HS-27A (cell line): ENCODE results near the gene BBX.
A peak's percentile ranks its signal among the peaks of the same experiment; 100 is the strongest.

ENCODE experiments used
- DNase-seq: peaks from one replicate; pipeline ENCODE4 v3.0.0-alpha.2; 2012; ENCODE audit warnings: low read depth, missing footprints

The BBX gene

GRCh38 chr3:107654218-107654617 is 131.5 kb downstream of the BBX start:
- no peak for DNase-seq

DNA sequence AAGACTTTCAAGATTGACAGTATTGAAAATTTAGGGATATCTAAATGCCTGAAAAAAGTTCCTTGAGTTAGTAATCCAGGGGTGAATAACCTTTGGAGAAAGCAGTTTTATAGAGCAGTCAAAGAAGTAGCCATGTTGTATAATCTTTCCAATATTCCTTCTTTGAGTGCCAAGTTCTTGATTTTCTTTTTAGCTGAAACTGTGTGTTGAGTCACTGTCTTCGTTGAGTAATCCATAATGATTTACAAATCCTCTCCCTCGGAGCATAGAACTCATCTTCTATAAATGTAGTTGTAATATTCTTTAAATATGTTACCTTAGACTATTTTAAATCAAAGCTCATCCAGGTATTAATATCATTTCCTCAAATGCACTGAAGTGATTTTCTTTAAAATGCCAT is 135.2 kb downstream of the BBX start:
- no peak for DNase-seq

- DNase-seq: no peak
Measured at GRCh38 chr3:107660306-107660976, 137.7 kb downstream of the BBX start.

- DNase-seq: no peak
Measured at GRCh38 chr3:107661447-107662123, 138.8 kb downstream of the BBX start.

DNA sequence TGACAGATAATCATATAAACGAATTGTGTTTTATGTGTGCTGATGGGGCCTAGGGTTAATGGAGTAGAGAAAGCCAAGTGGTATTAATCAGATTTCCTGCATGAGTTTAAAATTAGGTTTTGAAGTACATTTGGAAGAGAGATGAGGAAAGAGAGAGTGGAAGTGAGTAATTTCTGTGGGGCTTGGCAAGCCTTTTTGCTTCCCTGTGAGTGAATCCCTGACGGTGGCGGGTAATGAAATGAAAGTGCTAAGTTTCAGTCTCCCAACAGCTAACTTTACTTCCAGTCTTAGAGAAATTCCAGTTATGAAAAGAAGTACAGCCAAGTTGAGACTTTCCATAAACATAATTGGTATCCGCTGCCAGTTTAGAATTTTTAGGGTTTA is 139.4 kb downstream of the BBX start:
- no peak for DNase-seq

DNA sequence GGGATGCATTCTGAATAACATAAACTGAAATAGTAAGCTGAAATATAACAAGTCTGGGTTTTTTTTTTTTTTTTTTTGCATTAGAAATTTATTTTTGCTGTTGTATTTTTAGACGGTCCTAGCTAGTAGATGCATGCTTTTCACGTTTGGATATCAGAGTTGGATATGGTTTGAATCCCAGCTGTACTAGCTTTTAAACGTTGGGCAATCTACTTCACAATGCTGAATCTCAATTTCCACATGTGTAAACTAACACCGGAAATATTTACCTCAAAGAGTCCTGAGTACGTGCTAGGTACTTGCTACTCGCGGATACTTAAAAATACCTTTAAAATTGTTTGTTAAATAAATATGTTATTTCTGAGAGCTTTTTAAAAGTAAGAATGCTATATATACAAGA is 139.8 kb downstream of the BBX start:
- no peak for DNase-seq

- DNase-seq: peak; percentile 60
Measured at GRCh38 chr3:107663266-107663665, 140.5 kb downstream of the BBX start.

DNA sequence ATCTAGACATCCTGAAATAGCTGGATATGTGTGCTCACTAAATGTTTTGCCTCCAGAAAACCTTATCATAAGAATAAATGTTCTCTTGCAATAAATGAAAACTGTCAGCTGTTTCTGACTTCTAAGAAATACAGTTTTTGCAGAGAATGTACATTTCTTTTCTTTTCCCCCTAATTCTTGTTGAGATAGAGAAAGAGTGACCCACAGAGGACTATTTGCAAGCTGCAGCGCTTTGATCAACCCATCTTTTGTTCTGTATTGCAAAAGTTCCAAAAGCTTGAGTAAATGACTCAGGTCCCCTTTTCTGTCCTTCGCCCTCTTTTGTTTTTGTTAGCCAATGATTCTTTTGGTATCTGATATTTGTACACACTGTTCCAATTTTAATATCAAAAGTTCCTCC is 141.9 kb downstream of the BBX start:
- DNase-seq: no peak

DNA sequence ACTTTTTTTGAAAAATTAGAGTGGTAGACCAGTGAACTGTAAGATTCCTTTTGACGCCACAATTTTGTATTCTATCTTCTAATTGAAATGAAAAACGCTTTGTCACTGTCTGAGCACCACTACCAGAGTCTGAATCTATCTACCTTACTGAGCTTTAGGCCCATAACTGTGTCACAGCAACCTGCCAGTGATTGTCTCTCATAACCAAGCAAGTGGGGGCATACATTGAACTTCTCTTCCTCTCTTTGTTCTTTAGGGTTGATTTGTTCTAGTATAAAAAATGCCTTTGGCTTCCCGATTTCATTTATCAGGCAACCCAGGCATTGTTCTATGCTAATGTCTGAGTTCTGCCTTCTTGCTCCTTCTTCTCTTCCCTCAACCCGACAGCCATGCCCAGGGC is 142.6 kb downstream of the BBX start:
- no peak for DNase-seq

- DNase-seq: no peak
Measured at GRCh38 chr3:107666853-107667252, 144.1 kb downstream of the BBX start.

- no peak for DNase-seq
Measured at GRCh38 chr3:107668416-107668815, 145.7 kb downstream of the BBX start.

DNA sequence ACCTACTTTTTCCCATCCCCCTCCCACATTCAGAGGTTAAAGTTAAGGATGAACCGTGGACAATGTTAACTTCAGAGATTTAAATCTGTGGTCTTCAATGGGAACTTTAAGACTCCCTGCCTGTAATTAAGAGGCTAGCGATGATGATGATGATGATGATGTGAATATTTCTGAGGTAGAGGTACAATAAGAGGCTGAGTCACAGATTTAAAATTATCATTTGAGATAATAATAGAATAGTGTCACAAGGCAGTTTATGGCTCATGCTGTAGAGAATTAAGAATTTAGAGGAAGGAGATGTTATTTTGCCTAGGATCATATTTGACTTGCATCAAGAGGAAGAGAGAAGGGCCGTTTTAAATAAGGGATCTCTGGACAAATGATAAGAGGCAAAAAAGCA is 146.2 kb downstream of the BBX start:
- DNase-seq: no peak

- DNase-seq: no peak
Measured at GRCh38 chr3:107669669-107670068, 146.9 kb downstream of the BBX start.

- no peak for DNase-seq
Measured at GRCh38 chr3:107670986-107671385, 148.2 kb downstream of the BBX start.

GRCh38 chr3:107674371-107674770 is 151.6 kb downstream of the BBX start:
- no peak for DNase-seq

GRCh38 chr3:107675233-107675900 is 152.6 kb downstream of the BBX start:
- no peak for DNase-seq

DNA sequence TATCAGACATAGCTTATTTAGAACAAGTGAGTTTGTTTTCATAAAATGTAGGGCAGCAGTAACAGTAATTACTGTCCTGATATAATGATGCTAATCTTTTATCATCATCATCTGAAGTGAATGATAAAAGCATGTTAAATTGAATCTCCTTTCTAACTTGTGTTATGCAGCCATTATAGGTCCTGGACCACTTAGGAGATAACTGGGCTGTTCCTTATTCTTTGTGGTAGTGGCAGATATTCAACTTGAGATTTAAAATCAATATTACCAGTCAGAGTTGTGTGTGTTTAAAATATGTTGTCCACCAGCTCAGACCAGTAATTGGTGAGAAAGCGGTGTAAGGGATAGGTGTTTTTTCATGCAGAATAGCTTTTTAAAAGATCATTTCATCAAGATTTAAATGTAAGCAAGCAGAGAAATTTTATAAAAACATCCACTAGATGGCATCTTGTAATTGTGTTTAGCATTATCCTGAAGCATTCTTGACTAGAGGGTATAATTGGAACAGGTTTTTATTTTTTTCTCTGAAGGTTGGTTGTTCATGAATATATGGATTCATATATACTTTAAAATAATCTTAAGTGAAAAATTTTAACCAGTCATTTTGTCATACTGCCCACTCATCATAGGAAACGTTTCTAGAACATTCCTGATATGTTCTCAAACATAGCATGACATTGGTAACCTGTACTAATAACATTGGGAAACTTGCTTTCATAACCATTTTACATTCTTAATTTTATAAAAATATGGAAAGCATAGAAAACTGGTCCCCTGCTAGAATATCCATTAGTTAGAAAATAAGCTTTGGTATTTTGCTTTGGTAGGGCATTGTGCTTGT is 153.9 kb downstream of the BBX start:
- no peak for DNase-seq

DNA sequence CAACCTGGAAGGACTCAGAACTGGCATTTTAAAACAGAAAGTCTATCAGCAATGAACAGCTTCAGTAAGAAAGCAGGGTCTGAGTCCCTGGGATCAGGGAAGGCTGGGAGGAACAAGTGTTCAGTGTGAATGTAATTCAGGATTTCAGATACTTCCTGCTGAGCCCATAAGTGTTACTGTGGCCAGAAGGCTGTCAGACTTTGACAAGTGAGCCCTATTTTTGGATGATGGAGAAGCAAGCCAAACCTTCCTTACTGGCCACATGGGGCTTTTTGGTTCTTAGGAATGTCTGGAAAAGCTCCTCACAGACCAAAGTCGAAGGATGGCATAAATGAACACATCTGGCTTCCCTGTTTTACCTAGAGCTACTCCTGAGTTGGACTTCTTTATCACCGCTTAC is 157.2 kb downstream of the BBX start:
- no peak for DNase-seq

- no peak for DNase-seq
Measured at GRCh38 chr3:107680698-107681097, 157.9 kb downstream of the BBX start.

DNA sequence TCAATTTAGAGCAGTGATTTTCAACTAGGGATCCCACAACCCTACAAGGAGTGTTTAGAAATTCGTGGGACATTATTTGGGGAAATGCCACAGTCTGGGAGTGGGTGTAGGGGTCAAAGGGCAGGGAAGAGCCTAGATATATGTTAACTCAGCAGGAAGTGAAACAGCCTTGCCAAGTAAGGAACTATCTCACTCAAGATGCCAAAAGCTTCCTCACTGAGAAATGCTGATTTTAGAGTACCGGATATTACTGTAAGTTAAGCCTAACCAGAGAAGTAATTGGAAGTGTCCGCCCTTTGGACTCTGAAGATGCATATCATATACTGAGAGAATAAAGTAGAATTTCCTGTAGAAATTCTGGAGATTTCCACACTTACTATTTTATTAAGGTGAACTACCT is 158.6 kb downstream of the BBX start:
- DNase-seq: no peak

- DNase-seq: no peak
Measured at GRCh38 chr3:107682580-107682979, 159.8 kb downstream of the BBX start.

- no peak for DNase-seq
Measured at GRCh38 chr3:107683447-107683846, 160.7 kb downstream of the BBX start.
